Stimulated activated CD4-positive, alpha-beta T cell treated with anti-CD3 and anti-CD28 coated beads, Interleukin-4, amount 100 ng/mL, for 48 hours (primary cell): ENCODE results near the gene TRAPPC10.
"Not testable (repeated sequence)": the region's sequence is repeated elsewhere in the genome, so short reads cannot be mapped to it uniquely, and the experiment has no call there.

Experiments
- DNase-seq, 2 donors: peaks; one replicate each; pipeline ENCODE4 v3.0.0-alpha.2; 2020; ENCODE audit warnings: low read depth in 2 of 2

Gene TRAPPC10

DNA sequence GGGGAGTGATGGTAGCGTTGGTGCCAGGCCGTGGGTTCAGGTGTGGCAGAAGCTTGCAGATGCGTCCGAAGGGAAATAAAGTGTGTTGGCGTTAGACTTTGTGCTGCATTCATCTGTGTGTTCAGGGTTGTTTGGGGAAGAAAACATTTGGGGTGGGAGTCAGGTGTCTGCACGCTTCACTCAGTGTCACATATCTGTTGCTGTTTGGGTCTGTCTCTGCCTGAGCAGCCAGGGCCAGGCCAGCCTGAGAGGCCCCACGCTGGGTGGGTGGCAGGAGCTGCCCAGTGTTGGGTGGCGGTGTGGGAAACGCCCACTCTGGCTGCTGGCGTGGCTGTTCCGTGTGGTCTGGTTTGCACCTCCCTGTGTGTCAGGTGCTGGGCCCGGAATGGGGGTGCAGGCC lies 133.5 kb downstream of the TRAPPC10 start:
- not testable (repeated sequence) for DNase-seq

DNA sequence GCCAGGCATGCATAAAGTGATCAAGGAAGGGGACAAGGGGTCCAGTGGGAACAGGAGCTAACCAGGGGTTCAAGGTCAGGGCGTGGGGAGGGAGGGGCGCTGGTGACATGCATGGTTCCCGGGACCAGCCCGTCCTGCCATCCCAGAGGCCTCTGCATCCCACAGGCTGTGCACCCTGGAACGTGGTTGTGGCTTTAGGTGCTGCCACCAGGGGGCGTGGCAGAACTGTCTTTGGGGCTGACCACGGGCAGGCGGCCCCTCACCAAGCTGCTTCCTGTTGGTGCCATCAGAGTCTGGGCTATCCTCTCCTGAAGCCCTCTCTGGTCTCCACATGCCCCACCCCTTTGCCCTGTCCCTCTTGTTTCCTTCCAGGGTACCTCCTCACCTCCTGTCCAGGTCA lies 135.0 kb downstream of the TRAPPC10 start:
- not testable (repeated sequence) for DNase-seq

DNA sequence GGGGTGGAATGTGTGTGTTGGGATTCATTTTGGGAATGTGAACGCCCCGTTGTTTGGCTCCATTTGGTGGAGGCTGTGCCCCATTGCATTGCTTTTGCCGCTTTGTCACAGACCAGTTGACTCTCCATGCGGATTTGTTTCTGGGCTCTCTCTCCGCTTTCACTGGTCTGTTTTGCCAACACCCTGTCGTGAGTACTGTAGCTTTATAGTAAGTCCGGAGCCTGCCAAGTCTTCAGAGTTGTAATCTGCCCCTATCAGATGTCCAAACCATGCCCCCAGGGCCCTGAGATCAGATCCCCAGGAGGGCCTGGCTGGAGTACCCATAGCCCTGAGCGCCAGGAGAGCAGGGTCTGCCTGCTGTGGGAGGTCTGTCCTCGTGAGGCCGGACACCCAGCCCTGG lies 138.1 kb downstream of the TRAPPC10 start:
- not testable (repeated sequence) for DNase-seq

DNA sequence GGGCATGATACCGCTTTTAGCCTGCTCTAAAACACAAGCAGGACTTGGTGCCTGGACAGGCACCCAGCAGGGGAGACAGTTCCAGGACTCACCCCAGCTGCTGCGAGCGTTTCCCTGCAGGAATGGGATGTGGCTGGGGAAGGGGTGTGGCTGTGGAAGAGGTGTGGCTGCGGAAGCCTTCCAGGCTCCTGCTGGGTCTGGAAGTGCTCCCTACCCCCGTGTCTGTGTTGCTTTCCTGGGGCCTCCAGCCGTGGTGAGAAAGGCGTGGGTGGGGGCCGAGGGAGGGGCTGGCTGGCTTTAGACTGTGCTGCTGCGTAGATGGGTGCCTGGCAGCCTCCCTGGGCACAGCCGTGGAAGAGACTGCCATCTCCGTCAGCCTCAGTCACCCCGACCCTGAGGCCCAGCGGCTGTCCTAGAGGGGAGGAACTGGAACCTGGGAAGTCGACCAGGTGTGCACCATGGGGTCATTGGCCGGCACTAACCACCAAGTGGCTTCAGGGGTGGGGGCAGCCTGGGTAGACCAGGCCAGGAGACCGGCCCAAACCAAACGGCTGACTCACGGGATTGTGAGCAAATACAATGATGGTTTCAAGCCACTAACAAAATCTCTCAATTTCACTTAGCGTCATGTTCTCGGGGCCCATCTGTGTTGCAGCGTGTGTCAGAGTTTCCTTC lies 141.2 kb downstream of the TRAPPC10 start:
- not testable (repeated sequence) for DNase-seq

DNA sequence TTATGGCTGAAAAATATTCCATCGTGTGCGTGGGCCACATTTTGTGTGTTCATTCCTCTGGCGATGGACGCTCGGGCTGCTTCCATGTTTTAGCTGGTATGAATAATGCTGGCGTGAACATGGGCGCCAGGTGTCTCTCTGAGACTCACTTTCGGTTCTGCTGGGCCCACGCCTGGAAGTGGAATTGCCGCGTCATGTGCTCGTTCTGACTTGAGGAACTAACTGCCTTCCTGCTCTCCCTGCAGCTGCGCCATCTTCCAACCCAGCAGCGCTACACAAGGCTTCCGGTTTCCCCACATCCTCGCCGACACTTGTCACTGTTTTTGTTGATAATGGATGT lies 141.8 kb downstream of the TRAPPC10 start:
- DNase-seq = peak; percentile 28 to 54

DNA sequence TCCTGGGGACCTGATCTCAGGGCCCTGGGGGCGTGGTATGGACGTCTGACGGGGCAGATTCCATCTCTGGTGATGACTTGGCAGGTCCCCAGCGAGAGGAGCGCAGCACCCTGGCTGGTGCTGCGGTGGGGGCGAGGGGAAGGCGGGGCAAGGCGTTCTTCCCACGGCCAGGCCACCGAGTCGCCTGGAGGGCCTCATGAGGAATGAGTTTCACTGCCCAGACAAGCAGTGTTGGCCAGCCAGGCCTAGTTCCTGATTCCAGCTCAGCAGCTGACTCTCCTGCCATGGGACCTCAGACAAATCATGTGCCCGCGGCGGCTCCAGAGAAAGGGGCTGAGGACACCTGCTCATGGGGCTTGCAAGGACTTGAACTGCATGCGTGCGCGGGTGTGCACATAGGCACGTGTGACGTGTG lies 142.7 kb downstream of the TRAPPC10 start:
- DNase-seq = not testable (repeated sequence)

DNA sequence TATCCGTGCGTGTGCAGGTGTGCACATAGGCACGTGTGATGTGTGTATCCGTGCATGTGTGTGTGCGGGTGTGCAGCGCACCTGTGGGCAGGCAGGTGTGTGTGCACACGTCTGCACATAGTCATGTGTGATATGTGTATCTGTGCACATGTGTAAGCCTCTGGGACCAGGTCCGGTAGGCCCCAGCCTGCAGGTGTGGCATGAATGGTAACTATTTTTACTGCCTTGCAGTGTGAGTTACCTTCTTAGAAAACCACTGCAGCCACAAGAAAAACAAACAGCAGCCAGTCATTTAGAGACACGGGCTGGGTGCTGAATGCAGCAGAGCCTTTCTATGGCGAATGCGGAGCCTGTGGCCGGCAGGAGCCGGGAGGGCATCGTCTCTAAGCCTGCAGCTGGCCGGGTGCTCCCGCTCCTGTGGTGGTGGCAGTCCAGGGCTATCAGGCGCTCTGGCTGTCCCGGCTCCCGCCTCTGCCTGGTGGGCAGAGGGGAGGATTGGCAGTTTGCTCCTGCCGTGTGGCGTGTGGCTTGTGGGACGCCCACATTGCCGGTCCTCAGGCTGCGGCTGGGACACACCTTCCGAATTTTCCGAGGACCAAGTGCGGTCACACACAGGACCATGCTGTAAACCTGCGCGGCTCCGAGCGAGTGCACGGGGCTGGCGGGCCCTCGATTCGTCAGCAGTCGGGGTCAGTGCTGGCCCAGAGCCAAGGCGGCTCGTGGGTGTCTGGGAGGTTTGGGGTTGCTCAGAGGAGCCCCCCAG lies 143.3 kb downstream of the TRAPPC10 start:
- not testable (repeated sequence) for DNase-seq

DNA sequence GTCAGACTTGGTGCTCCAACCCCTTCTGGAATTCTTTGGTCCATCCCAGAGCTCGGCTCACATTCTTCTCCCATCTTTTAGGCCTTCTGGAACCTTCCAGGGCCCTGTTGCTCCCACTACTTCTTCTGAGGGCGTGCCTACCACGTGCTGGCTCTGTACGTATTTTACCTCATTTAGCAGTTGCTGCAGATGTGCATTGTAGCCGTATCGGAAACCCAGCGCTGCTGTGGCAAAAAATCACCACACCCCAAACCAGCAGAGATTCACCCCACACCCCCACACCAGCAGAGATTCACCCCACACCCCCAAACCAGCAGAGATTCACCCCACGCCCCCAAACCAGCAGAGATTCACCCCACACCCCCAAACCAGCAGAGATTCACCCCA lies 143.9 kb downstream of the TRAPPC10 start:
- DNase-seq = not testable (repeated sequence)
